Progenitor cell of endocrine pancreas (in vitro differentiated cells): ENCODE data around the gene KCNIP4. TPM values are rescaled to one million over a fixed set of nuclear protein-coding genes. Genes with fewer than 3 reads are reported as not detected.
"Not testable (repeated sequence)": the region's sequence is repeated elsewhere in the genome, so short reads cannot be mapped to it uniquely, and the experiment has no call there.

ENCODE experiments used
- DNase-seq: peaks from one replicate; pipeline ENCODE4 v3.0.0; 2021; ENCODE audit warnings: low spot score; ENCODE audit not compliant: unreplicated experiment
- H3K27ac Mint-ChIP-seq: 2 replicates; pipeline ENCODE4 v1.8.0; 2021; ENCODE audit warnings: mild to moderate bottlenecking, moderate library complexity, mixed read lengths
- H3K27me3 Mint-ChIP-seq: 2 replicates; pipeline ENCODE4 v1.8.0; 2021; ENCODE audit warnings: mixed read lengths
- H3K36me3 Mint-ChIP-seq: 2 replicates; pipeline ENCODE4 v1.8.0; 2022; ENCODE audit warnings: mixed read lengths; ENCODE audit not compliant: insufficient read depth
- H3K4me1 Mint-ChIP-seq: 2 replicates; pipeline ENCODE4 v1.8.0; 2021; ENCODE audit warnings: low read depth, mixed read lengths
- H3K4me3 Mint-ChIP-seq: 2 replicates; pipeline ENCODE4 v1.8.0; 2021; ENCODE audit warnings: low read depth, mild to moderate bottlenecking, moderate library complexity, mixed read lengths
- H3K9me3 Mint-ChIP-seq: 2 replicates; pipeline ENCODE4 v1.8.0; 2021; ENCODE audit warnings: low read depth, mixed read lengths
- total RNA-seq: library from RNA; stranded (reverse); gene quantifications from 2 replicates; pipeline ENCODE4 v1.2.1, GENCODE V29; 2021
- TF ChIP-seq, protein P1 (sequence below): fragments of 200-600 bp; sonication (generic); IDR thresholded peaks from one replicate; pipeline ENCODE4 v1.5.0; 2021; ENCODE audit warnings: antibody characterized with exemption, mild to moderate bottlenecking; ENCODE audit not compliant: unreplicated experiment

Gene KCNIP4
- total RNA-seq, 1 donor from 2014 or later, result 0.43 TPM

DNA sequence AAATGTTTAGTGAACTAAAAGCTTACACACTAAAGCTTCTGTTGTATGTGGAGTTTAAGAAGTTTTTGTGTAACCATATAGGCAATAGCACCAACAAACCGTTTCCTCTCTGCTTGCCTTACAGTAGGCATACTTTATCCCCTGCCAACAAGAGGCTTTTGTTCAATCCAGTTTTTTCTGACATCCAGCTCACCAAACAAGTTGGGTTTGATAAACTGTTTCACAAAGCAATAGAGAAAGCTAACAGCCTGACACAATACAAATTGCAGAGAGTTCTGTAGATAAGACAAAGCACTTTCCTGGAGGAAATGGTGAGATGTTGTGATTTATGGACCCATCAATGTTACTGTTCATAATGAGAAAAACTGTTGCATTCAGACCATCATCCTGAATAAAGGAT is 1194.5 kb downstream of the KCNIP4 start:
- H3K4me3 Mint-ChIP-seq, result no peak overlapping the region

DNA sequence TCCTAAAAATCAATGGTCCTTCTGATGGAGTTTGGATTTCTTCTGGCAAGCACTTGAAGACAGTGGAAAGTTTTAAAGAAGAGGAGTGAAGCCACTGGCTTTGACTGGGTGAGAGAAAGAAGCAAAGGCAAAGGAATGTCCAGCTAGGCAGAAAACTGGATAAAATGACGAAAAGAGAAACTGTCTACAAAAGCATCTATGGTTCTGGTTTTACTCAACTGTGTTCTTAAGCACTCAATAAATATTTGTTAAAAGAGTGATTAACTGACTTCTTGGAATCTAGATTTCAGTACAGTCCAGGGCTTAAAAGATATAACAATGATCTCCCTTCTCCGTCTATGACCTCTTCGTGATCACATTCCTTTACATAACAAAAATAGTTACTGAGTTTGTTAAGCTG is 1195.9 kb downstream of the KCNIP4 start:
- H3K27ac Mint-ChIP-seq, result no peak overlapping the region
- no peak overlapping the region for H3K4me3 Mint-ChIP-seq
- H3K4me1 Mint-ChIP-seq, result peaks cover 15% of the 10 kb centered on the region
- H3K9me3 Mint-ChIP-seq, result no peaks in the 10 kb centered on the region
- TF ChIP-seq, protein P1, sequence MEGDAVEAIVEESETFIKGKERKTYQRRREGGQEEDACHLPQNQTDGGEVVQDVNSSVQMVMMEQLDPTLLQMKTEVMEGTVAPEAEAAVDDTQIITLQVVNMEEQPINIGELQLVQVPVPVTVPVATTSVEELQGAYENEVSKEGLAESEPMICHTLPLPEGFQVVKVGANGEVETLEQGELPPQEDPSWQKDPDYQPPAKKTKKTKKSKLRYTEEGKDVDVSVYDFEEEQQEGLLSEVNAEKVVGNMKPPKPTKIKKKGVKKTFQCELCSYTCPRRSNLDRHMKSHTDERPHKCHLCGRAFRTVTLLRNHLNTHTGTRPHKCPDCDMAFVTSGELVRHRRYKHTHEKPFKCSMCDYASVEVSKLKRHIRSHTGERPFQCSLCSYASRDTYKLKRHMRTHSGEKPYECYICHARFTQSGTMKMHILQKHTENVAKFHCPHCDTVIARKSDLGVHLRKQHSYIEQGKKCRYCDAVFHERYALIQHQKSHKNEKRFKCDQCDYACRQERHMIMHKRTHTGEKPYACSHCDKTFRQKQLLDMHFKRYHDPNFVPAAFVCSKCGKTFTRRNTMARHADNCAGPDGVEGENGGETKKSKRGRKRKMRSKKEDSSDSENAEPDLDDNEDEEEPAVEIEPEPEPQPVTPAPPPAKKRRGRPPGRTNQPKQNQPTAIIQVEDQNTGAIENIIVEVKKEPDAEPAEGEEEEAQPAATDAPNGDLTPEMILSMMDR, result no peak
- H3K27me3 Mint-ChIP-seq, result no peaks in the 10 kb centered on the region
- H3K36me3 Mint-ChIP-seq, result peaks cover 12% of the 10 kb centered on the region
- DNase-seq, result no peak

More for the DNA sequence above, 1194.5 kb downstream of the KCNIP4 start:
- H3K9me3 Mint-ChIP-seq, result no peaks in the 10 kb centered on the region
- H3K36me3 Mint-ChIP-seq, result peaks cover 12% of the 10 kb centered on the region
- H3K27ac Mint-ChIP-seq, result peak overlapping the region; percentile 39
- TF ChIP-seq, protein P1, result no peak
- H3K4me1 Mint-ChIP-seq, result peaks cover 15% of the 10 kb centered on the region
- H3K27me3 Mint-ChIP-seq, result no peaks in the 10 kb centered on the region
- DNase-seq, result no peak

DNA sequence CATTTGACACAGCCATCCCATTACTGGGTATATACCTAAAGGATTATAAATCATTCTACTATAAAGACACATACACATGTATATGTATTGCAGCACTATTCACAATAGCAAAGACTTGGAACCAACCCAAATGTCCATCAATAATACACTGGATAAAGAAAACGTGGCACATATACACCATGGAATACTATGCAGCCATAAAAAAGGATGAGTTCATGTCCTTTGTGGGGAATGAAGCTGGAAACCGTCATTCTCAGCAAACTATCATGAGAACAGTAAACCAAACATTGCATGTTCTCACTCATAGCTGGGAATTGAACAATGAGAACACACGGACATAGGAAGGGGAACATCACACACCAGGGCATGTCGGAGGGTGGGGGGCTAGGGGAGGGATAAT is 1202.6 kb downstream of the KCNIP4 start:
- H3K4me3 Mint-ChIP-seq, H3K4me1 Mint-ChIP-seq, H3K27ac Mint-ChIP-seq, DNase-seq, H3K27me3 Mint-ChIP-seq: not testable (repeated sequence)
- H3K36me3 Mint-ChIP-seq, result peaks cover 26% of the 10 kb centered on the region
- H3K9me3 Mint-ChIP-seq, result peaks cover 19% of the 10 kb centered on the region

DNA sequence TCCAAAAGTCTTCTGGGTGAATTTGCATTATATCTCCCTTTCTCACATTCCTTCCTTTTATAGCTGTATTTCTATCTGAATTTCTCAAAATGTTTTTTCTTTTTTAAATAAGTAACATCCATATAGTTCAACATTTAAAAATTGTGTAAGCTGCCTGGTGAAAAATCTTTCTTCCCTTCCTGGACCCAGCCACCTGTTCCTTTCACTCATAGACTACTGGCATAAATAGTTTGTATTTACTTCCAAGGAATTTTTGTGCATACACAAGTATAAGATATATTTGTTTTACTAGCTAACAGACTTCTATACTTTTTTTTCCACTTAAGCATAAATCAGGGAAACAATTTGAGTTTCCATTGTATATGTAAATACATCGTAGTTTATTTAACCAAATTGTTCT is 1212.6 kb downstream of the KCNIP4 start:
- DNase-seq, result no peak
- no peak overlapping the region for H3K4me3 Mint-ChIP-seq
- TF ChIP-seq, protein P1, result no peak
- H3K4me1 Mint-ChIP-seq, result no peaks in the 10 kb centered on the region
- peaks cover 43% of the 10 kb centered on the region for H3K9me3 Mint-ChIP-seq
- H3K27me3 Mint-ChIP-seq, result no peaks in the 10 kb centered on the region
- H3K36me3 Mint-ChIP-seq, result peaks cover 68% of the 10 kb centered on the region
- H3K27ac Mint-ChIP-seq, result no peak overlapping the region

DNA sequence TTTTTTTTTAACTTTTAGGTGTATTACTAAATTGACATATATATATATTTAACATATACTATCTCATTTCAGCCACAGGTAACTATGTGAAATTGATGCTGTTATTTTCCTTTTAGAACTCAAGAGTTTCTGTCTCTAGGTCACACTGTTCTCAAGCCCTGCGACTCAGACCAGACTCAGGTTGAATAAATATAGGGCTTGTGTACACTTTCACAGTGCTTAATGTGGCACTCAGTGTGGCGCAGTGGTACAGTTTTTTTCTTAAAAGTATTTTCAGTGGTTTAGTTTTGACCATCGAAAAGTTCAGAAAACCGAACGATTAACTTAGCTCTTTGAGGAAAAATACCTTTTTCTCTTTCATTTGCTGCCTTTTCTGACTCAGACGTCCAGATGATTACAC is 1223.7 kb downstream of the KCNIP4 start:
- Mint-ChIP-seq H3K36me3 (peaks cover 41% of the 10 kb centered on the region), H3K4me1 (no peaks in the 10 kb centered on the region), H3K9me3 (peaks cover 17% of the 10 kb centered on the region)

DNA sequence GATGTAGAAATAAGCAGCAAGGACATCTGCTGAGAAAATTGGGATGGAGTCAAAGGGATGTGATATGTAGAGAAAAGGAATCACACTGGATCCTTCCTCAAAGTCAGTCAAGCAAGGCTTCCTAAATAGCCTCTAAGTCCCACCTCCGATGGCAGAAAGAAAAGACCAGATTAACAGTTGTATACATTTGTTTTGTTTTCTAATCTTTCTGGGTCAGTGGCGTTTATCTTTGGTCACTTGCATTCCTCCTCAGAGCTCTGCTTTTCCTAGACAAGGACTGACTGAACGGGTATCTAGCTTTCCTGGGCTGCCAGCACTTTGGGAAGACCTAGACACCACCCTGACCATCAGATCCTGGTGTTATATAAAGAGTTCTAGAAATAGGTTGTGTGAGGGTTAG is 1225.1 kb downstream of the KCNIP4 start:
- no peaks in the 10 kb centered on the region for H3K27me3 Mint-ChIP-seq
- H3K4me3 Mint-ChIP-seq, result no peak overlapping the region
- H3K4me1 Mint-ChIP-seq, result no peaks in the 10 kb centered on the region
- H3K36me3 Mint-ChIP-seq, result peaks cover 55% of the 10 kb centered on the region
- TF ChIP-seq, protein P1, result no peak
- H3K9me3 Mint-ChIP-seq, result peaks cover 27% of the 10 kb centered on the region
- no peak for DNase-seq
- H3K27ac Mint-ChIP-seq, result no peak overlapping the region

More for the DNA sequence above, 1223.7 kb downstream of the KCNIP4 start:
- no peak for DNase-seq
- Mint-ChIP-seq H3K27me3 (no peaks in the 10 kb centered on the region), H3K27ac (no peak overlapping the region), H3K4me3 (no peak overlapping the region)
- TF ChIP-seq, protein P1, result no peak
